Liver (tissue), 4 donors: ENCODE results near the gene BTF3L4. TPM values are rescaled to one million over a fixed set of nuclear protein-coding genes. Genes with fewer than 3 reads are reported as not detected.

Experiments
- polyA plus RNA-seq, 2 donors: library from polyadenylated mRNA; stranded (reverse) in 1 of 2; unstranded in 1 of 2; fragments of 200-250 nt in 1 of 2; fragments of >200 nt in 1 of 2; fragmentation: Nextera tagmentation in 1 of 2; extraction: Ambion mirVana in 1 of 2; gene quantifications; one replicate each; pipeline versions ENCODE4 v1.2.1 to v1.2.3, GENCODE V29; 2013 to 2015
- total RNA-seq, 2 donors: library from RNA; depleted of rRNA; stranded (reverse); fragments of >200 nt; gene quantifications; one replicate each; pipeline ENCODE4 v1.2.3, GENCODE V29; 2014
- donor health status: healthy.
- donor health status: healthy.
- donor health status: healthy.

BTF3L4 gene
- total and polyA plus RNA-seq, 4 donors, result 13.4 to 33.3 (median 18.5) TPM

Other genes starting within 250 kb of the BTF3L4 start
- 10 to 100 TPM; 61.7 to 88.7 TPM for gene NRDC, start 177.6 kb upstream of the BTF3L4 start, total RNA-seq
- gene NRDC, start 177.6 kb upstream of the BTF3L4 start, polyA plus RNA-seq, result 10 to 100 TPM; 42.8 to 82.5 TPM
- gene RAB3B, start 65.6 kb upstream of the BTF3L4 start, total RNA-seq, result 1 to 10 TPM in 1 of 2 donors, under 1 TPM in 1; 0.17 to 5.4 TPM
- under 1 TPM; 0.22 to 0.43 TPM for gene RAB3B, start 65.6 kb upstream of the BTF3L4 start, polyA plus RNA-seq
- 1 to 10 TPM; 6.0 to 7.7 TPM for gene KTI12, start 22.5 kb upstream of the BTF3L4 start, total RNA-seq
- 1 to 10 TPM; 4.1 to 5.5 TPM for gene KTI12, start 22.5 kb upstream of the BTF3L4 start, polyA plus RNA-seq
- 10 to 100 TPM; 17.5 to 22.3 TPM for gene TXNDC12, start 1.1 kb upstream of the BTF3L4 start, total RNA-seq
- gene TXNDC12, start 1.1 kb upstream of the BTF3L4 start, polyA plus RNA-seq, result 10 to 100 TPM; 19.1 to 35.8 TPM
- gene ZFYVE9, start 85.8 kb downstream of the BTF3L4 start, total RNA-seq, result 10 to 100 TPM in 1 of 2 donors, 1 to 10 TPM in 1; 9.9 to 20.9 TPM
- 1 to 10 TPM; 3.8 to 5.6 TPM for gene ZFYVE9, start 85.8 kb downstream of the BTF3L4 start, polyA plus RNA-seq